ENCODE results near the gene NELL2. TPM values are rescaled to one million over a fixed set of nuclear protein-coding genes. Genes with fewer than 3 reads are reported as not detected.
"Not testable (repeated sequence)": the region's sequence is repeated elsewhere in the genome, so short reads cannot be mapped to it uniquely, and the experiment has no call there.

NELL2 gene
- total RNA-seq, 1 donor from 2014 or later = 0.50 TPM

DNA sequence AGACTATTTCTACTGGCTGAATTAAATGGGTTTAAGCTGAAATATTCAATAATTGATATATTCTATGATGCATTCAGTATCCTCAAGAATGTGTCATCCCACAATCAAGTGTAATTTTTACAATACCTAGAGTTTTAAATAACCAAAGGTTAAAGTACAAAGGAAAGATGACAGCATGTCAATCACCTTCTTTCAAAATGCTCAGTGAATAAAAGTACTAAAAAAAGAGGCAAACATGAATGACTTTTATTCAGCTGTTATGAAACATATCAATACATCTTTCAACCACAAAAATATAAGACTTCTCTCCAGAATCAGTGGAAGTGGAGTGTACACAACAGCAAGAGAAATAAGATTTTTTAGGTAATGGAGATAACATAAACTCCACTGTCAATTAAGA is 72.0 kb downstream of the NELL2 start:
- DNase-seq = no peak
- intact Hi-C loops (cut with micrococcal nuclease) = no loop called here

DNA sequence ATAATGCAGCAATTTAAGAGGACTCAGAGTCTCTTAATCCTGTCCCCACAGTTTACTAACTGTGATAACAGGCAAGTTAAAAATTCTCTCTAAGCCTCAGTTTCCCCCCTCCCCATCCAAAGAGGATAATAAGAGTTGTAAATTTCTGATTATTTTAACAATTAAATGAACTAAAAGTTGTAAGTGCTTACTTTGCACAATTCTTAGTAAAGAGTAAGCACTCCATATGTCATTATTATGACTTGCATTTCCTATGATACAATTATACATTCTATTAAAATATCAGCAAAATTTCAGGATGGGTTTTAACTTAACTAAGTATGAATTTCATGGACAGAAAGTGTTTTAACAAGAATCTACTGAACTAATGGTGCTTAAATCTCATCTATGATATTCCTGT is 80.1 kb downstream of the NELL2 start:
- ATAC-seq (no peak), DNase-seq (no peak)
- intact Hi-C loops (cut with micrococcal nuclease) = no loop called here

More for the DNA sequence above, 72.0 kb downstream of the NELL2 start:
- ATAC-seq = no peak

DNA sequence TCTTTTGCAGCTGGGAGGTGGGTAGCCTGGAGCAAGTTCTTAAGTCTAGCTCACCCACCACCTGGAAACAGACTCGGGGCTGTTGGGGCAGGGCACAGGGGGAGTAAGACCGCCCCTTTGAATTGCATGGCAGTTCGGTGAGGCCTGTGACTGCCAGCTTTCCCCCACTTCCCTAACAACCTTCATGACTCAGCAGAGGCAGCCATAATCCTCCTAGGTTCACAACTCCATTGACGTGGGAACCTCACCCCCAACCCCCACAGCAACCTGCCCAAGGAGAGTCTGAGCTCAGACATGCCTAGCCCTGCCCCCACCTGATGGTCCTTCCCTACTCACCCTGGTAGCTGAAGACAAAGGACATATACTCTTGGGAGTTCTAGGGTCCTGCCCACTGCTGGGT is 87.4 kb downstream of the NELL2 start:
- DNase-seq (no peak), ATAC-seq (no peak)
- intact Hi-C loops (cut with micrococcal nuclease) = no loop called here

DNA sequence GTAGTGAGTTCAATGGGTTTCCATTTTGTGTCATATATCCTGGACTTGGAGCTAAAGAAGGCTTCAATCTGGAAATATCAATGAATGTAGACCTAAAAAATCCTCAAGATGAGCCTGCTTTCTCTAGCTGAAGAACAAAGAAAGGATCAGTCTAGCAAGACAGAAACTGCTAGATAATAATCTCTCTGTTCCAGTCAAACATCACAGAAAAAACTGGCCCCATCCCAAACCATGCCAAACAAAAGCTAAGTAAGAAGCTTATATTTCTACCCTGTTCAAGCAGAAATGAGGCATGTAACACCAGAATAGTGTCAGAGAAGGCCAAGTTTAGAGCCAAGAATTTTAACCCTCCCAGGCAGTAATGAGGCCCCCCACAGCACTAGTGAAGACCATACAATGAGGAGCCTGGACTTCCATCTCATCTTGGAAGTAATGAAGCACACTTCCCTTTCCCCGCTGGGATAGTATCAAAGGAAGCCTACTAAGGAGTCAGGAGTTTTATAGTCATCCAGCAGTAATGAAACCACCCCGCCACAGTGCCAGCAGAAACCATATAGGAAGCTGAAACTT is 95.8 kb downstream of the NELL2 start:
- intact Hi-C loops (cut with micrococcal nuclease) = no loop called here
- DNase-seq = no peak
- no peak for ATAC-seq

GRCh38 chr12:44779766-44780165 is 96.3 kb downstream of the NELL2 start:
- ATAC-seq (no peak), DNase-seq (no peak)
- intact Hi-C loops (cut with micrococcal nuclease) = no loop called here

- intact Hi-C loops (cut with micrococcal nuclease) = no loop called here
- ATAC-seq (no peak), DNase-seq (no peak)
Measured at GRCh38 chr12:44778863-44779262, 97.3 kb downstream of the NELL2 start.

DNA sequence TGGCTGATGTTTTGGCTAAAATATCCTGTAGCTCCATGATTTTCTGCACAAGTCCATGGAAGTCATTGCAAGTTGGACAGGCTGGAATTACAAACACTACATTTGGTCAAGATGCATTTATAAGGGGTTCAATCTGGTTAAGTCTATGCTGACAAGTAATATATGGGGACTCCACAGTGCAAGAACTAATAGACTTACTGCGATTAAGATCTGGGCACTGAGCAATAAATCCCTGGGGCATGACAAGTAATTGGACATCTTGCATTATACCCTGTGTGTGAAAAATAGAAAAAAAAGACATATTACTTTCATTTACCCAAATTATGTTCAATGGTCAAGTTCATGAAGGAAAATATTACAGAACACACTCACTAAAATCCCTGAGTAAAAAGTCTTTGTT is 99.1 kb downstream of the NELL2 start:
- intact Hi-C loops (cut with micrococcal nuclease) = no loop called here
- ATAC-seq = no peak

GRCh38 chr12:44775901-44776300 is 100.2 kb downstream of the NELL2 start:
- DNase-seq (no peak), ATAC-seq (no peak)
- intact Hi-C loops (cut with micrococcal nuclease) = no loop called here

More for the DNA sequence above, 99.1 kb downstream of the NELL2 start:
- DNase-seq = no peak

GRCh38 chr12:44774815-44775411 is 101.2 kb downstream of the NELL2 start:
- ATAC-seq (no peak), DNase-seq (peak; percentile 27)
- intact Hi-C loops (cut with micrococcal nuclease) = no loop called here

DNA sequence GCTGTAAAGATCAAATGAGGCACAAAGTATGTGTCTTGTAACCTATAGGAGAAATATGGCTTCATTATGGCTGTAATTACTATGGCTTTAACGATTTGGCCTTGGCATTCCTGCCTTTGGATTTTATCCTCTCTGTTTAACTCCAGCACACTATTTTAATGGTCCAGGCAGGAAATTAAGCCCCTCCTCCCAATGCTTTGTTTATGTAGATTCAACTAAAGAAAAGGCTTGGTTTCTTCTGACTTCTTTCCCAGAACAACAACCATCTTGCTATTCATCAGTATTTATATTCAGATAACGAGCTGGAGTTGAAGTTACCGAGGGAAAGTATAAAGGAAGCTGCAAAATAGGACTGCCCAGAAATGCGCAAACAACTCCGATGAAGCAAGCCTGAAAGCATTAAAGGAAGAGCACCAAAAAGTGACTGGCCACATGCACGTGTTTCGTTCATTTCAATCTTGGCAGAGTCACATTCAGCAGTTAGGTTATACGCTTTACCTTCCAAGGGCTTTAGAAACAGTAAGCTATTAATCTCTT is 104.6 kb downstream of the NELL2 start:
- no peak for DNase-seq
- intact Hi-C loops (cut with micrococcal nuclease) = no loop called here
- no peak for ATAC-seq

DNA sequence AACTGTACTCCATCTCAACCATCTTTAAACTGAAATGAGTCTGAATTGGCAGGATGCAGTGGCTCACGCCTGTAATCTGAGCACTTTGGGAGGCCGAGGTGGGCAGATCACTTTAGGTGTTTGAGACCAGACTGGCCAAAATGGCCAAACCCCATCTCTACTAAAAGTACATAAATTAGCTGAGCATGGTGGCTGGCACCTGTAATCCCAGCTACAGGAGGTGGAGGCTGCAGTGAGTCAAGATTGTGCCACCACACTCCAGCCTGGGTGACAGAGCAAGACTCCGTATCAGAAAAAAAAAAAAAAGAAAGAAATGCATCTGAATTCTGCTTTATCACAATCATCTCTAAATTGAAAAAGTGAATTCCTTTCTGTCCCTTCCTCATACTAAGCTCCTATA is 110.3 kb downstream of the NELL2 start:
- ATAC-seq = no peak
- intact Hi-C loops (cut with micrococcal nuclease) = no loop called here
- no peak for DNase-seq

GRCh38 chr12:44763021-44763420 is 113.1 kb downstream of the NELL2 start:
- no peak for DNase-seq
- intact Hi-C loops (cut with micrococcal nuclease) = no loop called here
- ATAC-seq = no peak

- no peak for ATAC-seq
- intact Hi-C loops (cut with micrococcal nuclease) = no loop called here
- DNase-seq = no peak
Measured at GRCh38 chr12:44759289-44759688, 116.8 kb downstream of the NELL2 start.

DNA sequence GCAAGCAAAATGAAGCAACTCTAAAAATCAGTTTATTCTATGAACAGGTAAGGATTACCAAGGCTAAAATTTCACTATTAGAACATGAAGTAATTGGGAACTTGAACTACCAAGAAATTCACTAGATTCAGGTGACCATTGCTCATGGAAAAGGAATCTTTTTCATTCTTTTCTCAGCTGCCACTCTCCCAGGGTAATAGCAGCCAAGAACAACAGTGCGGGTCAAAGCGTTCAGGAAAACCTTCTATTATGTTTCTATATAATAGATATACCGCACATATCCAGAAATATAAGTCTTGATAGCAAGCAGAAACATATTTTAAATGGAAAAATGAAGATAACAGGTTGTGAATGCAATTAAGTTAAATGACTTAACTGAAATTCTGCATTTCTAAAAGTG is 125.6 kb downstream of the NELL2 start:
- no peak for ATAC-seq
- DNase-seq = no peak
- intact Hi-C loops (cut with micrococcal nuclease) = no loop called here

- intact Hi-C loops (cut with micrococcal nuclease) = no loop called here
- ATAC-seq = no peak
- no peak for DNase-seq
Measured at GRCh38 chr12:44749566-44749965, 126.5 kb downstream of the NELL2 start.

DNA sequence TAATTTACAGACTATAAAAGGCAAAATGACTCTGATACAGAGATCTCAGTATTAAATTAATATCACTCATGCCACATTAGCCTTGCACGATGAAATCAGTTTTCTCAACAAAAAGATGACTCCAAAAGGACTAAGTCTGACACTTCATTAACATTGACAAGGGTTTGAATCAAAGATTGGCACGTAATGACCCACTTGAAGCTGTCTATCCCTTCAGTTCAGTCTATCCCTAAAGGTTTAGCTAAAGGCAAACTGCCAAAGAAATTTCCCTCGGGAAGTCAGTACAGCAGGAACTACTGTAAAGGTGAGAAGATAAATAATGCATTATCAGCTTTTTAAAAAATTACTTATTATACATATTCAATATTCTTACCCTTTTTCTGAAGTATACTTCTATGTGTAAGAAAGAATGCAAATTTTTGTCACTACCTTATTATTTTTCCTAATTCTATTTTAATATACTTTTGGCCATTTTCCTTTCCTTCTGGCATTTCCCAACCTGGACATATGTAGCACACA is 127.1 kb downstream of the NELL2 start:
- ATAC-seq (no peak), DNase-seq (no peak)
- intact Hi-C loops (cut with micrococcal nuclease) = no loop called here

DNA sequence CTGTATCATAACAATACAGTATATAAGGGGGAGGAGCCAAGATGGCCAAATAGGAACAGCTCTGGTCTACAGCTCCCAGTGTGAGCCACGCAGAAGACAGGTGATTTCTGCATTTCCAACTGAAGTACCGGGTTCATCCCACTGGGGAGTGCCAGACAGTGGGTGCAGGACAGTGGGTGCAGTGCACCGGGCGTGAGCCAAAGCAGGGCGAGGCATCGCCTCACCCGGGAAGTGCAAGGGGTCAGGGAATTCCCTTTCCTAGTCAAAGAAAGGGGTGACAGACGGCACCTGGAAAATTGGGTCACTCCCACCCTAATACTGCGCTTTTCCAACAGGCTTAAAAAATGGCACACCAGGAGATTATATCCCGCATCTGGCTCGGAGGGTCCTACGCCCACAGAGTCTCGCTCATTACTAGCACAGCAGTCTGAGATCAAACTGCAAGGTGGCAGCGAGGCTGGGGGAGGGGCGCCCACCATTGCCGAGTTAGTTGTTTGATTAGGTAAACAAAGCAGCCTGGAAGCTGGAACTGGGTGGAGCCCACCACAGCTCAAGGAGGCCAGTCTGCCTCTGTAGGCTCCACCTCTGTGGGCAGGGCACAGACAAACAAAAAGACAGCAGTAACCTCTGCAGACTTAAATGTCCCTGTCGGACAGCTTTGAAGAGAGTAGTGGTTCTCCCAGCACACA is 134.7 kb downstream of the NELL2 start:
- ATAC-seq; intact Hi-C loops (cut with micrococcal nuclease); DNase-seq: not testable (repeated sequence)

DNA sequence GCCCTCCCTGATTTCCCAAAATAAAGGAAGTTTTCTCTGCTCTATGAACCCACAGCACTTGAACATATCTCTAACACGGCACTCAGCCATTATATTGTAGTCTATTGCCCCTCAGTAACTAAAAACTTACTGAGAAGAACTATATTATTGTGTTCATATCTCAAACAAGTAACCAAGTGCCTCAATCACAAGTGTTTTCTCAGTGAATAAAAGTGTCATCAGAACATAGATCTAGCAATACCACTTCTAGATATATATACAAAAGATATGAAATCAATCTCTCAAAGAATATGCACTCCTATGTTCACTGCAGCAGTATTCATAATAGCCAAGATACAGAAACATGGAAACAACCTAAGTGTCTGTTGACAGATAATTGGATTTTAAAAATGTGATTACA is 138.1 kb downstream of the NELL2 start:
- no peak for ATAC-seq
- no peak for DNase-seq
- intact Hi-C loops (cut with micrococcal nuclease) = no loop called here

- no peak for ATAC-seq
- intact Hi-C loops (cut with micrococcal nuclease) = no loop called here
- DNase-seq = no peak
Measured at GRCh38 chr12:44728566-44728965, 147.5 kb downstream of the NELL2 start.

GRCh38 chr12:44720265-44720664 is 155.8 kb downstream of the NELL2 start:
- ATAC-seq = no peak
- DNase-seq = no peak
- intact Hi-C loops (cut with micrococcal nuclease) = no loop called here

All from left ventricle myocardium superior (tissue), 1 donor.